Stimulated activated CD4-positive, alpha-beta T cell treated with anti-CD3 and anti-CD28 coated beads, Interleukin-1b, Interleukin-23, amount 100 ng/mL, for 48 hours (primary cell): Measurements from ENCODE around the gene TAS1R3.
"Not testable (repeated sequence)": the region's sequence is repeated elsewhere in the genome, so short reads cannot be mapped to it uniquely, and the experiment has no call there.

Source experiments
- DNase-seq: peaks from one replicate; pipeline ENCODE4 v3.0.0-alpha.2; 2020

The TAS1R3 gene

DNA sequence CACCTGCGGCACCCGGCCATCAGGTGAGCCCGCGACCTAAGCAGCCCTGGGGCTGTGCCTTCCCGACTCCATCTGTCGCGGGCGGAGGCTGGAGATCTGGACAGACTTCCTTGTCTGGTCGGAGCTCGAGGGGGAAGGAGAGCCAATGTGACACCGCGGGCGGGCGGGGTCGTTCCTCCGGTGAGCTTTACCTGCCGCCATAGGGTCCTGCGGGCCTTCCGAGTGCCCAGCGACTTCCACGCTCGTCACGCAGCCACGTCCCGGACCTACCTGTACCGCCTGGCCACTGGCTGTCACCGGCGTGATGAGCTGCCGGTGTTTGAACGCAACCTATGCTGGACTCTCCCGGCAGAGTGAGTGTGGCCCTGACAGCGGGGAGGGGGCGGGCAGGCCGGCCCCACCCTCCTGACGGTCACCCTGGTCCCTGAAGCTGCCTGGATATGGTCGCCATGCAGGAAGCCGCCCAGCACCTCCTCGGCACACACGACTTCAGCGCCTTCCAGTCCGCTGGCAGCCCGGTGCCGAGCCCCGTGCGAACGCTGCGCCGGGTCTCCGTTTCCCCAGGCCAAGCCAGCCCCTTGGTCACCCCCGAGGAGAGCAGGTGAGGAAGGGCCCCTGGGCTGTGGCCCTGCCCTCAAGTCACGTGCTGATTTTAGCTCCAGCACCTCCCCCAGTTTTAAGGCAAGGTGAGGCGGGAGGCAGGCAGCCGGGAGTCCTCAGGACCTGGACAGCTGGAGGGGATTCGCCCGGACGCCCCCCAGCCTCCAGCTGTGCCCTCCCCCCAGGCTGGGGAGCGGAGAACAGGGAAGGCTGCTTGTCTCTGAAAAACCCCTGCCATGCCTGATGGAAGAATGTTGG, 21.6 kb upstream of the TAS1R3 start:
- DNase-seq = no peak

DNA sequence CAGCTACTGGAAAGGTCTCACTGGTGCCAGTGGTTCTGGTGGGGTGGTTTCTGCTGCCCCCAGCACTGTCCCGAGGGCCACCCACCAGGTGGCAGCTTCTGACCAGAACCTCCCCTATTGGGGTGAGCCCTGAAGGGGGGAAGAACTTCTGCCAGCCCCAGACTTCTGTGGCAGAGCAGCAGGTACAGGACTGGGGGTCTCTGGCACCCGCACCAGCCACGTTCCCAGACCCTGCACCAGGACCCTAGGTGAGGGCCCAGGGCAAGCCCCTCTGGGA, 21.0 kb upstream of the TAS1R3 start:
- DNase-seq = no peak

DNA sequence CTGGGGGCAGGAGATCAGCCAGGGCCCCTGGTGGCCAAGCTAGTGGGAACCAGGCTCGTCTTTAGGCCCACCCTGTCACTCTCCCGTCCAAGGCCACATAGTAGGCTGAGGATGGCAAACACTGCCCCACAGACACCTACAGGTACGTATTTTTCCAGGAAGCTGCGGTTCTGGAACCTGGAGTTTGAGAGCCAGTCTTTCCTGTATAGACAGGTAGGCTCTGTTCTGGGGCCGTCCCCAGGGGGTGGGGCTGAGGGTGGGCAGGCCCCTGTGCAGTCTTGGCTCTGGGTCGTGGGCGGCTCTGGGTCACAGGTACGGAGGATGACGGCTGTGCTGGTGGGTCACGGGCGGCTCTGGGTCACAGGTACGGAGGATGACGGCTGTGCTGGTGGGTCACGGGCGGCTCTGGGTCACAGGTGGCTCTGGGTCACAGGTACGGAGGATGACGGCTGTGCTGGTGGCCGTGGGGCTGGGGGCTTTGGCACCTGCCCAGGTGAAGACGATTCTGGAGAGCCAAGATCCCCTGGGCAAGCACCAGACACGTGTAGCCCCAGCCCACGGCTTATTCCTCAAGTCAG, 20.5 kb upstream of the TAS1R3 start:
- no peak for DNase-seq

DNA sequence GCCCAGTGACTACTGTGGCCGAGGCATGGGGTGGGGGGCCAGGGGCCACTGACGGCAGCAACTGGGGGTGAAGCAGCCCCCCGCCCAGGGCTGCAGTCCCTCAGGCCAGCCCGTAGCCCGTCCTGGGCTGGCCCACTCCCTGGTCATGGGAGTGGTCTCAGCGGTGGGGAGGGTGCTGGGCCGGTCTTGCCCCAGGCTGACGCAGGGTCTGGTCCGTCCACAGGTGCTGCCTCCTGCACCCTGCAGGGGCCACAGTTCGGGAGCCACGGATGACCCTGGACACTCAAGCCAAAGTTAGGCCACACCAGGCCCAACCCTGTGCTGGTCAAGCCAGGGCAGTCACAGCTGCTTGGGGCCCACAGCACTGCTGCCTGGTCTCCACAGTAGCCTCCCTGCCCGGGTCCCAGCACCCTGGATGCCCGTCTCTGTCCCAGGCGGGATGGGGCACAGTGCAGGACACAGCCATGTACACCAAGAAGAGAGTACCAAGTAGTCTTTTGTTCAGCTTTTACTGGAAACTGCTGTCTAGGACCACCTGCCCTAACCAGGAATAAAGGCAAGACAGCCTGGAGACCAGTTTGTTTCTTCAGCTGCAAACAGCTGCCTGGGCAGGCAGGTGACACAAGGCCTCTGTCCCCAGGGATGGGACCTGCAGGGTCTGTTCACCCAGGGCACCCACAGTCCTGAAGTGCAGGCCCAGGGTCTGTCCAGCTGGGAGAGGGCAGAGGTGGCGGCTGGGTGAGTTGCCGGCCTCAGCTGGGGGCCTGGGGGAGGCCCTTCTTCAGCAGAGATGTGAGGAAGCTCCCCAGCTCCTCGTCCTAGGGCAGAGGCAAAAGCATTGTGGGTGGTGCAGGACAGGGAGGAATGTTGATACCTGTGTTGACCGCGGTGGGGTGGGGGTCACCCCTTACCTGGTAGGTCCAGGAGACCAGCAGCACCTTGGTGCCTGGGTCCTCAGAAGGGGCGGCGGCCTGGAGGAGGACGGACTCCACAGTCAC, 19.7 kb upstream of the TAS1R3 start:
- no peak for DNase-seq

DNA sequence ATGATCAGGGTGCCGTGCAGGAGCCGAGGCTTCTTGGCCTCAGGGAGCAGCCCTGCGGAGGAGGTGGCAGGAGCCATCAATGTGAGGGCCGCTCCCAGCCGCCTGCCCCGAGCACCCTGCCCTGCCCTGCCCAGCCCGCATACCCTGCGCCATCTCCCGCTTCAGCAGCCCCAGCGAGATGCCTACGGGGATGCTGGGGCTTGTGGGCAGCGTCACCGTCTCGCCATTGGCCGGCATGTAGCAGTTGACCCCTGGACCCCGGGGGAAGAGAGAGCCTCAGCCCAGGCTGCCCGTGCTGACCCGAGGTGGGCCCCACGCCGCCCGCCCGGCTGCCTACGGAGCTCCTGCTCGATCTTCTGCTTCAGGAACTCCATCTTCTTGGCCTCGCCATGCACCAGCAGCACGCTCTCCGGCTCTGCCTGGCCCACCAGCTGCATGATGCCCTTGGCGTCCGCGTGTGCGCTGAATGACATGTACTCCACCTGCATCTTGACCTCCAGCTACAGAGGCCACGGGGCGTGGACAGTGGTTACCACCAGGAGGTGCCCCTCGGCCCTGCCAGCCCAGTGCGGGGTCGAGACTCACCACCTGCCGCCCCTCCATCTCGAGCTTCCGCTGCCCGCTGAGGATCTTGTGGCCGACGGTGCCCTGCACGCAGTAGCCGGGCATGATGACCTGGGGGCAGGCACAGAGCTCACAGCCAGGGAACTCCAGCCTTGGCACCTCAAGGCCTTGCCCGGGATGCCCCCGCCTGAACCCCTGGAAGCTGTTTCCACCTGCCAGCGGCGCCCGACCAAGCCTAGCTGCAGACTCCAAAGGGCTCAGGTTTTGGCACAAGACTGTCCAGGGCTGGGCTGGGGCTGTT, 18.4 kb upstream of the TAS1R3 start:
- no peak for DNase-seq

DNA sequence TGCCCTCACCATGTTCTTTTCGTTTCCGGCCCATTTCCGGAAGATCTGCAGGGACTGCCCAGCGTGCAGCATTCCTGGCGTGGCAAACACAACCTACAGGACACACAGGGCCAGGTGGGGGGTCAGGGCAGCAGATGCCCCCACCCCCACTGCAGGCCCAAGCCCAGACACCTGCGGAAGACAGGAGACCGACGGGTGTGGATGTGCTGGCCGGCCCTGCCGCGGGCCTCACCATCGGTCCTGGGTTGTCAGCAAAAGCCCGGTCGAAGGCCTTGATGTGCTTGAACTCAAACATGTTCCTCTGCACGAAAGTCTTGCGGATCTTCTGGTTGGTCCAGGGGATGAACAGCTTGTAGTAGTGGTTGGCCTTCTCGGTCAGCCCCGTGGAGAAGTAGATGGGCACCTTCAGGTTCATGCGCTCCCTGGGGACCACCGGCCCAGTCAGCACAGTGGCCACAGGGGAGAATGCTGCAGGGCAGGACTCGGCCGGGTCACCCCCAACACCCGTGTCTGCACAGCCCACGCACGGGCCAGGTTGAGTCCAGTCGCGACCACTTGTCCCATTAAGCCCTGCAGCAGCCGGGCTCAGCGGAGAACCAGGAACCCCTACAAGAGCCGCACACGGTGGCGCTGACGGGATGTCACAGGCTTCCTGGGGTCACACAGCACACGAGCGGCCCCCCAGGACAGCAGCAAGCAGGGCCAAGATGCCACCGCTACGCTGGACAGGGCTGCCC, 17.4 kb upstream of the TAS1R3 start:
- DNase-seq = no peak

DNA sequence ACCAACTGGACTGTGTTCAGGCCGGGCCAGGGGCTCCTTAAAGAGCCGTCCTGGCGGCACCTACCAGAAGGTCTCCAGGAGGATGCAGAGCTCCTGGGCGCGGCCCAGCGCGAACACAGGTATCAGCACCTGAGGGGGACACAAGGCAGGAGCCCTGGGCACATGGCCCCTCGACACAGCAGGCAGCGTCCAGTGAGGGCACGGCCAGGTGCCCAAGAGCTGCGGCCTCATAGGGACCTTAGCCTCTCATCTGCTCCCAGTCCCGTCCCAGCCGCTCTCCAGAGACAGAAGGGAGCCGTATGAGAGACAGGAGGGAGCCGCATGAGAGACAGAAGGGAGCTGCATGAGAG, 16.9 kb upstream of the TAS1R3 start:
- no peak for DNase-seq

DNA sequence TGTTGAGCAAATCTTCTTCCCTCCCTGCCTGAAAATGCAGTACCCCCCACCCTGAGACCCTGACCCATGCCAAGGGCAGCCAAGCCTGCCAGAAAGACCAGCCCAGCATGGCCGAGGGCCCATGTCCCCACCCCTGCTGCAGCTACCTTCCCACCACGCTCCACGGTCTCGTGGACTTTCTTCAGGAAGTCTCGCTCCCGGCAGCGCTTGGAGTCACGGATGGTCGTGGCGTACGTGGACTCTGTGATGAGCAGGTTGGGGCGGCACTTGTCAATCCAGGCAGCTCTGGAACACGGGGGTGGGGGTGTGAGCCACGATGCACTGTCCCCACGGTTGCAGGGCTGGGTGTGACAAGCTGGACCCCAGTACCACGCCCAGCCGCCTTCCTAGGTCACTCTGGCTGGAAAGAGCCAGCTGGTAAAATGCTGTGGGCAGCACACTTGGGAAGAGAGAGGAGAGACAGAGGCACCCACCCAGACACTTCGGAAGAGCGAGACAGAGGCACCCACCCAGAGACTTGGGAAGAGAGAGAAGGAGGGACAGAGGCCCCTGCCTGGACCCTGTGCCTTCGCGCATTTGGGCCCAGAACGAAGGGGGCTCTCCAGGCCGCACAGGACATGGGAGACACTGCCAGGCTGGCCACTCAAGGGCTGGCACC, 16.3 kb upstream of the TAS1R3 start:
- DNase-seq = no peak

DNA sequence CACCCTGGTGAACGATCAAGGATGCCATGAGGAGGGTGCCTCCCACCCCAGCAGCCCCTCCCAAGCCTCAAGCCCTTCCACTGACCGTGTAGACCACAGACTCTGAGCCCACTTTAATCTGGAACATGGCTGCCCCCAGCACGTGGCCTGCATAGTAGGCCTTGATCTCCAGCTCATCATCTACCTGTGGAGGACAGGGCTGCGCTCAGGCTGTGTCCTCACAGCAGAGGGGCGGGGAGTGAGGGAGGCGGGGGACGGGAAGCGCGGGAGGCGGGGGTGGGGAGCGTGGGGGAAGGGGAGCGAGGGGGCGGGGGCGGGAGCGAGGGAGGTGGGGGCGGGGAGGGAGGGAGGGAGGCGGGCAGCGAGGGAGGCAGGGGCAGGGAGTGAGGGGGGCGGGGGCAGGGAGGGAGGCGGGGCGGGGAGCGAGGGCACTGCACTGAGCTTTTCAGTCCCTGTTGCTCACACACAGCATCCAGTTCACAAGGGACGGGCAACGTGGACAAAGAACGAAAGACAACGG, 15.6 kb upstream of the TAS1R3 start:
- DNase-seq = no peak

DNA sequence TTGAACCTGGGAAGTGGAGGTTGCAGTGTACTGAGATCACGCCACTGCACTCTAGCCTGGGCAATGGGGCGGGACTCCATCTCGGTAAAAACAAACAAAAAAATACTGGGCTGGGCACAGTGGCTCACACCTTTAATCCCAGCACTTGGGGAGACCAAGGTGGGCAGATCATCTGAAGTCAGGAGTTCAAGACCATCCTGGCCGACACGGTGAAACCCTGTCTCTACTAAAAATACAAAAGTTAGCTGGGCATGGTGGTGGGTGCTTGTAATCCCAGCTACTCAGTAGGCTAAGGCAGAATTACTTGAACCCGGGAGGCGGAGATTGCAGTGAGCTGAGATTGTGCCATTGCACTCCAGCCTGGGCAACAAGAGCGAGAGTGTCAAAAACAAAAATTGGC, 14.9 kb upstream of the TAS1R3 start:
- DNase-seq = not testable (repeated sequence)

DNA sequence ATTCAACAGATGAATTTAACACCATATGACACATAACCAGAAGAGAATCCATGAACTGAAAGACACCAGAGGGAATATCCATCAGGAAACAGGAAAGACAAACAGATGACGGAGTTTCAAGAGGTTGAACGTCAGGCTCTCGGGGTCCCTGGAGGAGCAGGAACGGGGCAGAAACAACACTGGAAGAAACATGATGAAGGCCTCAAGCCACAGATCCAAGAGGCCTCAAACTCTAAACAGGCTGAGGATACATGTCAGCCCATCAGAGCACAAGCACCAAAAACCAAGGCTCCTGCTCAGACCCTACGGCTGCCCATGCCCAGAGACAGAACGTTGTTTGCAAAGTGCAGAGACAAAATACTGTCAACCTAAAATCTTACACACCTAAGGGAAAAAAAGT, 13.7 kb upstream of the TAS1R3 start:
- no peak for DNase-seq

DNA sequence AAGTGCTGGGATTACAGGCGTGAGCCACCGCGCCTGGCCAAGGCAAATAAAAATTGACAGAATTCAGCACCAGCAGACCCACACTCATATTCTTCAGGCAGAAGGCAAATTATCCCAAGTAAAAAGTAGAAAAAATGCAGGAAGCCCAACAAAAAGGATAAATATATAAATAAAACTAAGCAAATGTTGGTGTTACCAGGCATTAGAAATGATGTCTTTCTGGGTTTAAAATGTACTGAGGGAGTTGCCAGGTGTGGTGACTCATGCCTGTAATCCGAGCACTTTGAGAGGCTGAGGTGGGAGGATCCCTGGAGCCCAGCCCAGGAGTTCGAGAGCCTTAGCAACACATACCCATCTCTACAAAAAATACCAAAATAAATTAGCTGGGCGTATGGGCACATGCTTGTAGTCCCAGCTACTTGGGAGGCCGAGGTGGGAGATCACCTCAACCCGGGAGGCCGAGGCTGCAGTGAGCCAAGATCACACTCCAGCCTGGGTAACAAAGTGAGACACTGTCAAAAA, 12.9 kb upstream of the TAS1R3 start:
- no peak for DNase-seq

DNA sequence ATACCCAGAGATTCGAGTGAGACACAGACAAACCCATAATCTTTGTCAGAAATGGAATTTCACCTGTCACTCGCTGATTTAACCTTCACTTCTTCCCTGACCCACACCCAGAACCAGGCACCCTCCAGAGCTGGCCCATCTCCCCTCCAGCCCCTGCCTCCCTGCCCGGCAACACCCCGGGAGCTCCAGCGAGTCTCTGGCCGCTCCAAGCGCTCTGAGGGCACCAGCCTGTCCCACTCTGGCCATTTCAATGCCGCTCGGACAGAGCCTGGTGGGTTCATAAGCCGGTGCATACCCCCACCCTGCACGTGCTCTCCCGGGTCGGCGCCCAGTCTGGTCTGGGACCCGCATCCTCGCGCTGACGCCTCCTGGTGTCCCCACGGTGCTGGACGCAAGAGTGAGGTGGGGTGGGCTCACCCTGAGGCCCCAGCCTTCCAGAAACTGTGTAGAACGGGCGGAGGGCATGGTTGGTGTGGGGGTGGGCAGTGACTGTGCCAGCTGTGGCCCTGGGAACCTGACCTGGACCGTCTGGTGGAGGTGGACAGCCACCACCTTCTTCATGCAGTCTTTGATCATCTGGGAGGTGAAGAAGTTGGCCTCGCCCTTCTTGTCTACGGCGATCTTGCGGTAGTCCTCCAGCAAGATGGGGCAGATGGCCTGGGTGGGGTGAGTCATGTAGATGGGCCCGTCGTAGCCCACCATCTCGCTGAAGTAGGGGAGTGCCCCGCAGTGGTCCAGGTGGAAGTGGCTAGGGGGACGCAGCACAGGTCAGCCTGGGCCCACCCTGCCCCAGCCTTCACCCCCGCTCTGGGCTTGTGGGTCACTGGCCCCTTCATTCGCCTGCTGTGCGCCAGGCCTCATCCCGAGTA, 12.1 kb upstream of the TAS1R3 start:
- no peak for DNase-seq

DNA sequence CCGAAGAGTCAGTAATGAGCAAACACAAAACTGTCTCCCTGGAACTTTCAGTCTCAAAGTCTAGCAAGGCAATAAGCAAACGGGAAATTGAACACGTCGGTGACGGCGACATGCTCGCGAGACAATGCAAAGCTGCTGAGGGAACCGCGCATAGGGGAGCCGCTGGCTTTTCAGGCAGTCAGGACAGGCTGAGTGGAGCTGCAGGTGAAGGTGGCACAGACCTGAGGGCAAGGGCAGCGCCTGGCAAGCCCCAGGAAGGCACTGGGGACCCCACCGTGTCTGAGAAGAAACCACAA, 11.5 kb upstream of the TAS1R3 start:
- no peak for DNase-seq

DNA sequence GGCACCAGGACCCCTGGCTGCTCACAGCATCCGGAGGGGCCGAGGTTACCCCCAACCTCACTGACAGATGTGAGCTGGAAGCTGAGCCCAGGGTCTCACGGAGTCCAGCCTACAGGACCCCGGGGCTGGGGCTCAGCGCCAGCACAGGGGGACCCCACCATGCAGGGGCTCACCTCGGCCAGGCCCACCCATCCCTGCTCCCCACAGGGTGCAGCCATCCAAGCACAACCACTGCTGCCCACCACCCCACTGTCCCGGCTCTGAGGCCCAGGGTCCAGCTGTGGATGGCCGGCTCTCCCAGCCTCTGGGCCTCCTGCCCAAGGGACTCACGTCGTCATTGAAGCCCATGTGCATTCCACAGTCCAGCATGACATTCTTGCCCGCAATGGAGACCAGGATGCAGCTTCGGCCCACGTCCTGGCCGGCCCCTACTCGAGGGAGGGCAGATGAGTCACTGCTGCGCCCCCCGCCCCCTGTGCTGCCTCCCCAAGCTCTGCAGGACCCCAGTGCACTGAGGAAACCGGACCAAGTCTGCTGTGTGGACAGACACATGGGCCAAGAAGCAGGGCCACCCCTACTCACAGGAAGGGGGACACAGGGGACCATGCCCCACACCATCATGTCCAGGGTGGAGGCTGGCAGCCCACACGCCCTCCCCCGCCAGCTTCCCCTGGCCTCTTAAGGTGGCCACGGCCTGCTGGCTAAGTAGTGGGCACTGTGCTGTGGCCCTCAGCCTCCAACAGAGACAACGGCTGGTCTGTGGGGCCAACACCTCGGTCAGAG, 10.2 kb upstream of the TAS1R3 start:
- no peak for DNase-seq

DNA sequence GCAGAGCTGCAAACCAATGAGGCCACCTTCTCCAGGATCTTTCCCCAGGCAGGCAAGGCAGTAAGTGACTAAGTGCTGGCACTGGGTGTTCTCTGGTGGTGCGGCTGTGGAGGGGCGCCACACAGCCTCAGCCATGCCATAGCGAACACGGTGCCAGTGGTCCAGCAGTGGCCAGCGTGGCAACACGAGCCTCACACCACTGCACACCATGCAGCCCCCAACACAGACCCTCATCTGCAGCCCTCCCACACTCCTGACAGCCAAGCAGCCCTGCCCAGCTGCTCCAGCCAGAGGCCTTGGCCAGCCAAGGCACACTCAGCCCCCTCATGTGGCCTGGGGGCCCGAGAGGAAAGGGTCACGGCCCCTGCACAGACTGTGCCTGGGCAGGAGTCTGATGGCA, 9.6 kb upstream of the TAS1R3 start:
- no peak for DNase-seq

DNA sequence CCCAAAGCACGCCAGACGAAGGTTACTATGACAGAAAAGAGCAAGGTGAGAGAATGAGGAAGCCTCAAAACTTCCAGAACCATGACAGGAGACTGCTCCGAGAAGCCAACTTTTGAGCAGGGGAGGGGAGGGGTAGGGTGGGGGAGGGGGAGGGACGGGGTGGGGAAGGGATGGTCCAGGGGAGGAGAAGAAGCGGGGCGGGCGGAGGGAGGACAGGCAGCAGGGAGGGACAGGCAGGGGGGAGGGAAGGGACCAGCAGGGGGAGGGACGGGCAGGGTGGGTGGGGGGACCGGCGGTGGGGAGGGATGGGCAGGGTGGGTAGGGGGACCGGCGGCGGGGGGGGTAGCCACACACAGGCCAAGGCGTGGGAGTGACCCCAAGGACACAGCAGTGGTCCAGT, 8.7 kb upstream of the TAS1R3 start:
- no peak for DNase-seq

DNA sequence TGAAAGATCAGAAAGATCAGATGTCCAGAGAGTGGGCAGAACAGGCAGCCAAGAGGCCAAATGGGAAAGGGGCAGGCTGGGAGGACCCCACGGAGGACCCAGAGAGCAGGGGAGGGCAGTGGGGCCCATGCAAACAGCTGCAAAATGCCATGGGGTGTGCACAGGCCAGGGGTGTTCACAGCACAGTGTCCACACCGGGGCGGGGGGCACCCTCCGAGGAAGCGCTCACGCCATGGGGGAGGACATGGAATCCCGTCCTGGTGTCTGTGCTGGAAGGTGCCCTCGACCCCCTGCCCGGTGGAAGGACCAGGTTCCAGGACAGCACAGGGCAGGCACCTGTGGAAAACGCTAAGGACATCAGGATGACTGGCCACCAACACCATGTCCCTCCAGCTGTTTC, 8.1 kb upstream of the TAS1R3 start:
- no peak for DNase-seq

DNA sequence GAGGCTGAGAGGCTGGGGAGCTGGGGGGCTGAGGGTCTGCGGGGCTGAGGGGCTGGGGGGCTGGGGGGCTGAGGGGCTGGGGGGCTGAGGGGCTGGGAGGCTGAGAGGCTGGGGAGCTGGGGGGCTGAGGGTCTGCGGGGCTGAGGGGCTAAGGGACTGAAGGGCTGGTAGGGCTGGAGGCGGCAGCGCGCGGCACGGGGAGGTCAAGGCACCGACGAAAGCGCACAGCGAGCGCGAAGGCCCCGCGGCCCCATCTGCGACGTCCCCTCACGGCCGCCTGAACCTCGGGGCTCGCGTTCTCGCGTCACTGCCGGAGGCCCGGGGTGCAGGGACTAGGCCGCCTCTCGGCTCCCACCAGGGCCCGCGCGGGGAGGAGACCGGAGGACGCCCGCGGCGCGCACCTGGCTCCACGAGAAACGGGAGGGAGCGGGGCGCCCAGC, 7.0 kb upstream of the TAS1R3 start:
- no peak for DNase-seq
